ENCODE measurements around the gene PARVA.

Gene PARVA

DNA sequence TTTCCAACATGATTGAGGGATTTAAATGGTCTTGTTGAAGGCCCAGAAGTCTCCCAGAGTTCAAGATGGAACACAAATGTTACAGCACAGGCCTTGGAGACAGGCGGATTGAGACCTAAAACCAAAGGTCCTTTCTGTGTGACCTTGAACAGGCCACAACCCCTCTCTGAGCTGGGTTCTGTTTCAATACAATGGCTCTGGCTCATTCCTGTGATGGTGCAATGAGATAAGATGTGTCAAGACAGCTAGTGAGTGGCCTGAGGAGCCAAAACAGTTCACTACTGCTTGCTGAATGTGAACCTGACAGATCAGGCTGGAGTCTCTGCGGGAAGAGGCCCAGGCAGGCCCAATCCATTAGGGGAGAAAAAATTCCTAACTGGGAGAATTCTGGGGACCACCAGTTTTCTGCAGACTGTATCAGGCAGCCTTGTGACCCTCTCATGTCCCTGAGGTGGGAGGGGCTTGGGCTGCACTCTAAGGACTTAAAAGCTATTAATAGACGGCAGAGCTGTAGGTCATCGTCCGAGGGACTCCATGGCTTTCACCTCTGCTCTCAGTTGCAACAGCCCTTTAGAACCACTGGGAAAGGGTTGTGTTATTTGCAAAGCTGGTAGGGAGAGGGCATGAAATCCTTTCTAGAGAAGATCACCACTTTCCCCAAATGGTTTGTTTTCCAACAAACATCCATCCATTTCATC lies 170.7 kb downstream of the PARVA start:
- no peak overlapping the region for H3K4me2 ChIP-seq (ENCODE audit: low read length)
- no peaks in the 10 kb centered on the region for H3K9me2 ChIP-seq (replicated peaks; ENCODE audit: control insufficient read depth, low read length)
- H3K36me3 ChIP-seq (ENCODE audit: control insufficient read depth, low read length), result no peaks in the 10 kb centered on the region
- no peak overlapping the region for H3K4me3 ChIP-seq (ENCODE audit: low read length)
- H3K79me2 ChIP-seq (ENCODE audit: control insufficient read depth, low read length), result no peaks in the 10 kb centered on the region
- no peaks in the 10 kb centered on the region for H4K20me1 ChIP-seq (ENCODE audit: control insufficient read depth, insufficient read depth, low read depth, low read length)
- H3K27ac ChIP-seq (ENCODE audit: low read depth, low read length), result no peak overlapping the region
- H3K4me1 ChIP-seq (ENCODE audit: control insufficient read depth, low read length), result no peaks in the 10 kb centered on the region
- no peak for TF ChIP-seq EZH2phosphoT487 (IDR thresholded peaks at IDR 0.05; ENCODE audit: borderline replicate concordance, low read length)
- TF ChIP-seq, protein P1, sequence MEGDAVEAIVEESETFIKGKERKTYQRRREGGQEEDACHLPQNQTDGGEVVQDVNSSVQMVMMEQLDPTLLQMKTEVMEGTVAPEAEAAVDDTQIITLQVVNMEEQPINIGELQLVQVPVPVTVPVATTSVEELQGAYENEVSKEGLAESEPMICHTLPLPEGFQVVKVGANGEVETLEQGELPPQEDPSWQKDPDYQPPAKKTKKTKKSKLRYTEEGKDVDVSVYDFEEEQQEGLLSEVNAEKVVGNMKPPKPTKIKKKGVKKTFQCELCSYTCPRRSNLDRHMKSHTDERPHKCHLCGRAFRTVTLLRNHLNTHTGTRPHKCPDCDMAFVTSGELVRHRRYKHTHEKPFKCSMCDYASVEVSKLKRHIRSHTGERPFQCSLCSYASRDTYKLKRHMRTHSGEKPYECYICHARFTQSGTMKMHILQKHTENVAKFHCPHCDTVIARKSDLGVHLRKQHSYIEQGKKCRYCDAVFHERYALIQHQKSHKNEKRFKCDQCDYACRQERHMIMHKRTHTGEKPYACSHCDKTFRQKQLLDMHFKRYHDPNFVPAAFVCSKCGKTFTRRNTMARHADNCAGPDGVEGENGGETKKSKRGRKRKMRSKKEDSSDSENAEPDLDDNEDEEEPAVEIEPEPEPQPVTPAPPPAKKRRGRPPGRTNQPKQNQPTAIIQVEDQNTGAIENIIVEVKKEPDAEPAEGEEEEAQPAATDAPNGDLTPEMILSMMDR (IDR thresholded peaks at IDR 0.05; ENCODE audit: low read depth, low read length, poor library complexity, severe bottlenecking), result no peak
- no peaks in the 10 kb centered on the region for H3K27me3 ChIP-seq (ENCODE audit: control insufficient read depth, low read length)
- no peaks in the 10 kb centered on the region for H3F3A ChIP-seq (ENCODE audit: control insufficient read depth, insufficient read depth)
- no peaks in the 10 kb centered on the region for H3K9me3 ChIP-seq (ENCODE audit: control insufficient read depth, insufficient read depth, low read length)

DNA sequence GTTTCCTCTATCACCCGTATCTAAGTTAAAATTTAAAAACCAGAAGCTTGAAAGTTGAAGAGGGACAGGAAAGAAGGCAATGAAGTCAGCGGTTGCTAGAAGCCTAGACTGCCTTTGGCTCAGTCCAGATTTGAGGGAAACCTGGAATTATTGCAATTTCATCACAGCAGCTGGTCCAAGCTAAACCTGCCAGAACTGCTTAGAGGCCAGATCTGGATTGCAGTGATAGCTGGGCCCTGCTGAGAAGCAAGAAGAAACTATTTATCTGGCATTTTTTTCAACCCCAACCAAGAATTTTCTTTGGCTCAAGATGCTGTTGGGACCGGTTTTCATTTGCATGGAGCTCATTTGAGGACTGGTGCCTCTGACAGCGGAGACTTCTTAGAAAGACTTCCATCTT lies 175.3 kb downstream of the PARVA start:
- no peaks in the 10 kb centered on the region for H3F3A ChIP-seq (ENCODE audit: control insufficient read depth, insufficient read depth)
- H3K9me3 ChIP-seq (ENCODE audit: control insufficient read depth, insufficient read depth, low read length), result no peaks in the 10 kb centered on the region; the same call in 1 of the 2 replicates
- no peak overlapping the region for H3K4me3 ChIP-seq (ENCODE audit: low read length)
- no peaks in the 10 kb centered on the region for H3K4me1 ChIP-seq (ENCODE audit: control insufficient read depth, low read length)
- H3K27me3 ChIP-seq (ENCODE audit: control insufficient read depth, low read length), result no peaks in the 10 kb centered on the region
- no peak overlapping the region for H3K4me2 ChIP-seq (ENCODE audit: low read length)
- H3K36me3 ChIP-seq (ENCODE audit: control insufficient read depth, low read length), result no peaks in the 10 kb centered on the region
- no peaks in the 10 kb centered on the region for H4K20me1 ChIP-seq (ENCODE audit: control insufficient read depth, insufficient read depth, low read depth, low read length)
- H3K27ac ChIP-seq (ENCODE audit: low read depth, low read length), result no peak overlapping the region
- H3K9me2 ChIP-seq (replicated peaks; ENCODE audit: control insufficient read depth, low read length), result no peaks in the 10 kb centered on the region
- TF ChIP-seq, protein P1 (IDR thresholded peaks at IDR 0.05; ENCODE audit: low read depth, low read length, poor library complexity, severe bottlenecking), result no peak
- TF ChIP-seq EZH2phosphoT487 (IDR thresholded peaks at IDR 0.05; ENCODE audit: borderline replicate concordance, low read length), result no peak
- no peaks in the 10 kb centered on the region for H3K79me2 ChIP-seq (ENCODE audit: control insufficient read depth, low read length)

DNA sequence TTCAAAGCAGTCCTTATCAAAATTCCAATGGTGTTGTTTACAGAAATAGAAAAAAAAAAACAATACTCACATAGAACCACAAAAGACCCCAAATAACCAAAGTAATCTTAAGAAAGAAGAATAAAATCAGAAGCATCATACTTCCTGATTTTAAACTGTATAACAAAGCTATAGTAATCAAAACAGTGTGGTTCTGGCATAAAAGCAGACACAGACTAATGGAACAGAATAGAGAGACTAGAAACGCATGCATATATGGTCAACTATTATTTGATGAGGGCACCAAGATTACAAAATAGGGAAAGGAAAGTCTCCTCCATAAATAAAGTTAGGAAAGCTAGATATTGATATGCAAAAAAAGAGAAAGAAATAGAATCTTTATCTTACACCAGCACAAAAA lies 176.8 kb downstream of the PARVA start:
- TF ChIP-seq, protein P1 (IDR thresholded peaks at IDR 0.05; ENCODE audit: low read depth, low read length, poor library complexity, severe bottlenecking), result no peak
- no peak for TF ChIP-seq EZH2phosphoT487 (IDR thresholded peaks at IDR 0.05; ENCODE audit: borderline replicate concordance, low read length)
- Histone ChIP-seq H3K79me2 (ENCODE audit: control insufficient read depth, low read length) (no peaks in the 10 kb centered on the region), H3K36me3 (ENCODE audit: control insufficient read depth, low read length) (no peaks in the 10 kb centered on the region), H3K27me3 (ENCODE audit: control insufficient read depth, low read length) (no peaks in the 10 kb centered on the region), H3F3A (ENCODE audit: control insufficient read depth, insufficient read depth) (no peaks in the 10 kb centered on the region), H3K4me1 (ENCODE audit: control insufficient read depth, low read length) (no peaks in the 10 kb centered on the region), H4K20me1 (ENCODE audit: control insufficient read depth, insufficient read depth, low read depth, low read length) (no peaks in the 10 kb centered on the region), H3K9me2 (replicated peaks; ENCODE audit: control insufficient read depth, low read length) (no peaks in the 10 kb centered on the region), H3K9me3 (ENCODE audit: control insufficient read depth, insufficient read depth, low read length) (no peaks in the 10 kb centered on the region; the same call in 1 of the 2 replicates), H3K4me3 (ENCODE audit: low read length) (no peak overlapping the region), H3K27ac (ENCODE audit: low read depth, low read length) (no peak overlapping the region), H3K4me2 (ENCODE audit: low read length) (no peak overlapping the region)
